GM19324 (cell line): ENCODE measurements around the gene HYAL4.
"Not testable (repeated sequence)": the region's sequence is repeated elsewhere in the genome, so short reads cannot be mapped to it uniquely, and the experiment has no call there.

Source experiments
- ATAC-seq: cut with Tn5 transposase; IDR thresholded peaks from one replicate; pipeline ENCODE4 v1.9.1; 2021; ENCODE audit warnings: mild to moderate bottlenecking, moderate library complexity; ENCODE audit not compliant: unreplicated experiment, low FRiP score

HYAL4 gene

DNA sequence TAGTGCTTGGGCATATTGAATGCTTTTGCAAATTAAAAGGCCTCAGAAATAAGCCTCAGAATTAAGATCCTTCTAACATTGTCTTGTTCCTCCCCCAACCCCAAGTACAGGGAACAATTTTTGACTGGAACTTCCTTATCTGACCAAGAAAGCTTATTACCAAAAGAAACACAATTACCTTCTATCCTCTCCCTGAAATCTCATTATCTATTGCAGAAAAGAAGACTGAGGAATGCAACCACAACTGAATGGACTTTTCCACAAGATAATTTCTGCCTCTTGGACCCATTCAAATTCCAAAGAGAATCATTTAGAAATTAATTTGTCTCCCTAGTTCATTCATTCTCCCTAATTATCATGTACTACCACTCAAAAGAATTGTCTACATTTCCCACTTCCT is 43.2 kb downstream of the HYAL4 start:
- ATAC-seq: no peak

DNA sequence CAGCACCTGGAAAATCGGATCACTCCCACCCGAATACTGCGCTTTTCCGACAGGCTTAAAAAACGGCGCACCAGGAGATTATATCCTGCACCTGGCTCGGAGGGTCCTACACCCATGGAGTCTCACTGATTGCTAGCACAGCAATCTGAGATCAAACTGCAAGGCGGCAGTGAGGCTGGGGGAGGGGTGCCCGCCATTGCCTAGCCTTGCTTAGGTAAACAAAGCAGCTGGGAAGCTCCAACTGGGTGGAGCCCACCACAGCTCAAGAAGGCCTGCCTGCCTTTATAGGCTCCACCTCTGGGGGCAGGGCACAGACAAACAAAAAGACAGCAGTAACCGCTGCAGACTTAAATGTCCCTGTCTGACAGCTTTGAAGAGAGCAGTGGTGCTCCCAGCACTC is 49.8 kb downstream of the HYAL4 start:
- not testable (repeated sequence) for ATAC-seq

DNA sequence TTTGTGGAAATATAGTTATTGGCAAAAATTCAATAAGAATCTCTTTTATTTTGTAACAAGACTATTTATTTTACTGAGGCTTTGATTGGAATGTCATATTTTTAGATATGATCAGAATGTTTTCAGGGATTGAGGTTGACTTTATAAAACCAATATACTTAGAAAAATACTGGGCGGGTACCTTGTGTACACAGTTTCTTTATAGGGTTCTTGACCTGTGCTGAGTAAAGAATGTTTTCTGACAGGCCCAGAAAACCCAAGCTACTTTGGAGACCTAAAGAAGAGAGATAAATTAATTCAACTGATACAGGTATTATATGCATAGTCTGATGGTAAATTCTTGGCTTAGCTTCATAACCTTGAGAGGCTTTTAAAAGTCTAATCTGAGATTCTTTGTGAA is 56.1 kb downstream of the HYAL4 start:
- ATAC-seq: no peak

DNA sequence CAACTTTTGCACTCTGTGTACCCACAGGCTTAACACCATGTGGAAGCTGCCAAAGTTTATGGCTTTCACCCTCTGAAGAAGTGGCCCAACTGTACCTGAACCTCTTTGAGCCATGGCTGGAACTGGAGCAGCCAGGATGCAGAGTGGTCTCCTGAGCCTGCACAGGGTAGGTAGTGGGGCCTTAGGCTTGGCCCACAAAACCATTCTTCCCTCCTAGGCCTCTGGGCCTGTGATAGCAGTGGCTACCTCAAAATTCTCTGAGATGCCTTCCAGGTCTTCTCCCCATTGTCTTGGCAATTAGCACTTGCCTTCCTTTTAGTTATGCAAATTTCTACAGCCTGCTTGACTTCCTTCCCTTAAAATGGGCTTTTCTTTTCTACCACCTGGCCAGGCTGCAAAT is 60.7 kb downstream of the HYAL4 start:
- ATAC-seq: no peak

DNA sequence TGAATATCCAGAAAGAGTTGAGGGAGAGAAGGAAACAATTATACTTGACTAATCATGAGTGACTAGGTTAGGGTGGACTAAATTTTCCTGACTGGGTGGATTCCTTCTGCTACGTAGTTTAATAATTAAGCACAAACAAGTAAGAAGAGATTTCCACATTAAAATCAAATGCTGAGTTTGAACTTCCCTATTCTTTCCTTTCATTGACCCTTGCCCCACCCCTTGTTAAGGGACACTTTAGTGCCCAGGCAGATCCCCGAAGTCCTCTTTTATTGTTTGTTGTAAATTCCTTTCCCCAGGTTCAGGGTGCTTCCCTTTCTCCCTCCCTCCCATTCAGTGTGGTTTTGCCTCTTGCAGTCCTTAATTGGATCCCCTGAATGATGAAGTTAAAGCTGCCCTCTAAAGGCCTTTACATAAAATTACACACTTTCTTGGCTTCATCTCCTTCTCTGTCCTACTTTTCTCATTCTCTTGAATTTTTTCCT is 71.3 kb downstream of the HYAL4 start:
- ATAC-seq: no peak

DNA sequence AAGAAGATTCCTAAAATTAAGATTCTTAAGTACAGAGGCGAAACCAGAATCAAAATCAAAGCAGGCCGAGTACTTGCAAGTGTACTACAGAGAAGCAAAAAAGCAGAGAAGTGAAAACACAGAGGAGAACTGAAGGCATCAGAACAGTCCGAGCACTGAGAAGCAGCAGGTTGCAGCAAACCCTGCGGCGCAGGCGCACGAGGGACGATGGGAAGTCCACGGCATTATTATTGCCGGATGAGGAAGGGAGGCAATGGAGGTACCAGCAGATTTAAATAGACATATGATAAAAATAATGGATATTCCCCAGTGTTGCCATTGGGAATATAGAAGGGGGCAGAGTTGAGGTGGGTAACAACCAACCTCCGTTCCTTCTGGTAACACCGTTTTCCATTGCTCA is 72.9 kb downstream of the HYAL4 start:
- ATAC-seq: no peak

DNA sequence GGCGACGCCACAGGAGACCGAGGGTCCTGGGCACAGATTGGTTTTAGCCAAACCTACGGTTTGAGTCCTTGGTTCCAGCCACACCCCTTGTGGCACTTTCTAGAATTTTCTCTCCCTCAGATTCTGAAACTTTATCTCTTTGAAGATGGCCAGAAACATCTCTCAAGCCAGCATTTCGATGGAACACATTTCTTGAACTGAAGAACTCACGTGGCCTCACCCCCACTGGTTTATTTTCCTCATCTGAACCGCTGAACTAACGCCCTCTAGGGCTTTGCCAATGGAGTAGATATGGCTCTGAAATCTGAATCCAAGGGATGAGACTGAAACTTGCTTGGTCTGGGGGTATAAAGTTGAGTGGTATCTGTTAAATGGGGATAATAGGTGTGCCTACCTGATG is 73.3 kb downstream of the HYAL4 start:
- no peak for ATAC-seq

DNA sequence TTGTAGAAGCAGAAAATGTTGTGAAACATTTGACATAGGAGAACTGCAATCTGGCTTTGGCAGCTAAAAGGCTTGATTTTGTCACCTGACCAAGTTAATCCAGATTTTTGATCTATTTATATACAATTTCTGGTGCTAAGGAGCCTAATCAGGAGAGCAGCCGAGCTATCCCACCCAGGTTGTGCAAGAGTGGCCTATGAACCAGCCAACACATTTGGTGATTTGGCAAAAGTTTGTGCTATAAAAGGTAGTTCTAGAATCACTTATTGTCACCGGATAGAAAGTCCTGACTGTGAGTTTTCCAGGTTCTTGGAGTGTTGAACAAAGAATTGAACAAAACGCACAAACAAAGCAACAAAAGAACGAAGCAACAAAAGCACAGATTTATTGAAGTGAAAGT is 78.6 kb downstream of the HYAL4 start:
- ATAC-seq: no peak

DNA sequence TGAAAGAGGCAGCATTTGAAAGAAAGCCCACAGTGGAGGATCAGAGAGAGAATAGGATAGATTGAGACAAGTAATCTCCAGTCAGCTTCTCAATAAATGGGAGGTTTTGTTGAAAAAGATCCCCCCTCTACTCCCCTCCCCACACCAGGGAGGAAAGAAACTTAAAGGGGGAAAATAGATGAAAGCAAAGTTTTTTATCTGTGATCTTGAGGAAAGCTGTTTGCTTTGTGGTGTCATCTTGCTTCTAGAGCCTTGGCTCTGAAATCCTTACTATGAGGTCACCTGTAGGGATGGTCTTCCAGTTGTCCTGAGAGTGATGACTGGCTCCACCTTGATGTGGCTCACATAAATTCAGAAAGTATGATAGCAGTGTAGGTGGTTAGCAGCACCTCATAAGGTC is 80.0 kb downstream of the HYAL4 start, which contains the start of gene SPAM1:
SPAM1 (plus strand) TSS at position 301 of the 400 bp plus-strand sequence. CDS start 28,330 bp downstream, outside the sequence.
- no peak for ATAC-seq
